Fibroblast of upper back skin (primary cell): ENCODE results near the gene FRS3.
"Not testable (repeated sequence)": the region's sequence is repeated elsewhere in the genome, so short reads cannot be mapped to it uniquely, and the experiment has no call there.

ENCODE experiments used
- DNase-seq: peaks from one replicate; pipeline ENCODE4 v3.0.0-alpha.2; 2013

Gene FRS3

GRCh38 chr6:41768545-41769308, 11.0 kb downstream of the FRS3 start:
- no peak for DNase-seq

GRCh38 chr6:41767112-41767833, 12.4 kb downstream of the FRS3 start:
- peak; percentile 64 for DNase-seq

- DNase-seq: not testable (repeated sequence)
Measured at GRCh38 chr6:41766043-41766664, 13.5 kb downstream of the FRS3 start.

GRCh38 chr6:41763470-41763869, 16.2 kb downstream of the FRS3 start:
- no peak for DNase-seq

GRCh38 chr6:41759905-41760579, 19.7 kb downstream of the FRS3 start:
- no peak for DNase-seq

GRCh38 chr6:41759106-41759904, 20.4 kb downstream of the FRS3 start:
- DNase-seq: no peak

GRCh38 chr6:41758641-41759035, 21.1 kb downstream of the FRS3 start:
- DNase-seq: no peak

- no peak for DNase-seq
Measured at GRCh38 chr6:41757931-41758640, 21.6 kb downstream of the FRS3 start.

- DNase-seq: no peak
Measured at GRCh38 chr6:41757271-41757670, 22.4 kb downstream of the FRS3 start.

- DNase-seq: no peak
Measured at GRCh38 chr6:41756354-41756753, 23.3 kb downstream of the FRS3 start.

- DNase-seq: no peak
Measured at GRCh38 chr6:41755895-41756294, 23.8 kb downstream of the FRS3 start.

GRCh38 chr6:41750374-41750773, 29.3 kb downstream of the FRS3 start:
- DNase-seq: no peak

GRCh38 chr6:41748542-41748941, 31.2 kb downstream of the FRS3 start:
- no peak for DNase-seq

GRCh38 chr6:41748102-41748477, 31.6 kb downstream of the FRS3 start:
- DNase-seq: no peak

- no peak for DNase-seq
Measured at GRCh38 chr6:41747256-41748101, 32.2 kb downstream of the FRS3 start, which contains the start of gene PGC. Gene PGC, minus strand, starts transcription at chr6:41747397. Its CDS starts 63 bp downstream, at chr6:41747334.

- no peak for DNase-seq
Measured at GRCh38 chr6:41746107-41746506, 33.6 kb downstream of the FRS3 start.

- no peak for DNase-seq
Measured at GRCh38 chr6:41744236-41744787, 35.4 kb downstream of the FRS3 start.

- DNase-seq: no peak
Measured at GRCh38 chr6:41743406-41744235, 36.1 kb downstream of the FRS3 start.
